Measurements from ENCODE around the gene ARHGAP36. TPM values are rescaled to one million over a fixed set of nuclear protein-coding genes. Genes with fewer than 3 reads are reported as not detected.

ARHGAP36 gene, protein sequence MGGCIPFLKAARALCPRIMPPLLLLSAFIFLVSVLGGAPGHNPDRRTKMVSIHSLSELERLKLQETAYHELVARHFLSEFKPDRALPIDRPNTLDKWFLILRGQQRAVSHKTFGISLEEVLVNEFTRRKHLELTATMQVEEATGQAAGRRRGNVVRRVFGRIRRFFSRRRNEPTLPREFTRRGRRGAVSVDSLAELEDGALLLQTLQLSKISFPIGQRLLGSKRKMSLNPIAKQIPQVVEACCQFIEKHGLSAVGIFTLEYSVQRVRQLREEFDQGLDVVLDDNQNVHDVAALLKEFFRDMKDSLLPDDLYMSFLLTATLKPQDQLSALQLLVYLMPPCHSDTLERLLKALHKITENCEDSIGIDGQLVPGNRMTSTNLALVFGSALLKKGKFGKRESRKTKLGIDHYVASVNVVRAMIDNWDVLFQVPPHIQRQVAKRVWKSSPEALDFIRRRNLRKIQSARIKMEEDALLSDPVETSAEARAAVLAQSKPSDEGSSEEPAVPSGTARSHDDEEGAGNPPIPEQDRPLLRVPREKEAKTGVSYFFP
- total RNA-seq (2022; extraction: Qiagen RNA extraction; ENCODE audit: low read depth) = not detected in 5 replicates

DNA sequence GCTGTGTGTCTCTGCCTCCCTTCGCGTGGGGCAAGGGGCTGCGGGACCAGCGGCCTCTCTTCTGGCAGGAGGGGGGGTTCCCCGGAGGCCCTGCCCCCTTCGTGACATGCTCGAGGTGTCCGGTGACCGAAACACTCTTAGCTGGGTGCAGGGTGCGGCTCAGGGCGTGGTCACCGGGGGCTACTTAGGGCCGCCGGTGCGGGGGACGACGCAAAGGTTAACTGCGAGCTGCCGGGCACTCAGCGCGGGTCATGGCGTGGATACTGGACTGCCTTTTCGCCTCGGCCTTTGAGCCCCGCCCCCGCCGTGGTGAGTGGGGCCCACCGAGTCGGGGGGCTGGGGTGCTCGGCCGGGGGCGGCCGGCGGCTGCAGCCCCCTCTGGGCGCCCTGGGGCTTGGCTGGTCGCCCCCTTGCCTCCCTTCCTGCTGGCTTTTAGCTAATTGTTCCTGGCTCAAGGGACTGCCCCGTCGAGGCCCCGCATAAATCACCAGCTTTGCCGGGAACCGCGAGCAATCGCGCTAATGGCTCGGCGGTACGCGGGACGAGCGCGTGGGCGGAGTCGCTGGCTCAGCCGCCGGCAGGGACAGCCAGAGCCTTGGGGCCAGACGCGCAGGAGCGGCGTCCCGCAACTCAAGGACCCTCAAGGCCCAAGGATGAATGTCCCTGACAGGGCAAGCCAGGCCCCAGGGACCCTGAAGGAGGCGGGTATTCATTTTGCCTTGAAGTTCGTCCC is at the start of gene ARHGAP36:
Gene ARHGAP36 (plus strand): TSS at position 211 of the 733 bp plus-strand sequence. CDS start 23,320 bp downstream, outside the sequence.

Other genes starting within 250 kb of the ARHGAP36 start
- gene ENOX2, start 155.1 kb upstream of the ARHGAP36 start, total RNA-seq (2022; extraction: Qiagen RNA extraction; ENCODE audit: low read depth) = 7.8 to 9.6 TPM (median 9.0 TPM) in 5 replicates
- gene IGSF1, start 231.0 kb downstream of the ARHGAP36 start, total RNA-seq (2022; extraction: Qiagen RNA extraction; ENCODE audit: low read depth) = 0.24 to 0.45 TPM (median 0.38 TPM) in 5 replicates

All from A549 treated with CpdA at 1 μM for 4 hours (cell line).